IMR-90 (cell line): Measurements from ENCODE around the gene DUSP8. TPM values are rescaled to one million over a fixed set of nuclear protein-coding genes. Genes with fewer than 3 reads are reported as not detected.

Experiments used
- ATAC-seq: fragments of 200-7000 bp; cut with Tn5 transposase; 2 replicates; pipeline ENCODE4 v1.9.1; 2020; ENCODE audit warnings: low read depth, mild to moderate bottlenecking, moderate library complexity
- BruUV-seq: library from RNA; stranded (reverse); fragments of 400-500 nt; replicated peaks from 2 replicates; lab custom pipeline; 2021; lab: Mats Ljungman, UMichigan
- CTCF ChIA-PET: fragments of 300-600 bp; formaldehyde crosslinking; extraction: SDS; loops from one replicate; lab custom pipeline; 2021; ENCODE audit warnings: antibody characterized with exemption; lab: Yijun Ruan, JAX
- POLR2A ChIA-PET: fragments of 300-600 bp; sonication (Branson Sonifier 250); formaldehyde crosslinking; loops from one replicate; lab custom pipeline; 2022; ENCODE audit warnings: antibody characterized with exemption; ENCODE audit not compliant: unreplicated experiment; lab: Charles Lee
- DNase-seq: peaks from one replicate; pipeline ENCODE4 v3.0.0; 2013
- H2AFZ ChIP-seq: replicated peaks from 2 replicates; pipeline ENCODE3; 2013; ENCODE audit warnings: low read length, mild to moderate bottlenecking; ENCODE audit not compliant: poor library complexity
- H2AK5ac ChIP-seq: 2 replicates; pipeline ENCODE4 v1.6.1; 2013; ENCODE audit warnings: low read depth, low read length, inconsistent platforms
- H2AK9ac ChIP-seq: replicated peaks from 2 replicates; pipeline ENCODE3; 2013; ENCODE audit warnings: mild to moderate bottlenecking, low read depth, low read length, moderate library complexity; ENCODE audit not compliant: poor library complexity
- H2BK120ac ChIP-seq: 2 replicates; pipeline ENCODE4 v1.6.1; 2013; ENCODE audit warnings: low read depth, low read length, inconsistent platforms
- H2BK15ac ChIP-seq: 3 replicates; pipeline ENCODE4 v1.6.1; 2013; ENCODE audit warnings: low read depth, low read length, inconsistent platforms
- H2BK20ac ChIP-seq: 2 replicates; pipeline ENCODE4 v1.6.1; 2013; ENCODE audit warnings: low read depth, mild to moderate bottlenecking, inconsistent platforms, low read length, moderate library complexity
- H2BK5ac ChIP-seq: 2 replicates; pipeline ENCODE4 v1.6.1; 2013; ENCODE audit warnings: mild to moderate bottlenecking, low read depth, low read length, inconsistent platforms; ENCODE audit not compliant: poor library complexity, severe bottlenecking
- H3K14ac ChIP-seq: replicated peaks from 2 replicates; pipeline ENCODE4 v1.6.1; 2013; ENCODE audit warnings: low read depth, low read length, inconsistent platforms
- H3K18ac ChIP-seq: 2 replicates; pipeline ENCODE4 v1.6.1; 2013; ENCODE audit warnings: low read depth, low read length, control low read depth
- H3K23ac ChIP-seq: 2 replicates; pipeline ENCODE4 v1.6.1; 2013; ENCODE audit warnings: low read depth, low read length, inconsistent platforms
- H3K27ac ChIP-seq: 2 replicates; pipeline ENCODE4 v1.5.1; 2013; ENCODE audit warnings: mild to moderate bottlenecking, control low read depth, low read length; ENCODE audit not compliant: insufficient read depth
- H3K27me3 ChIP-seq: 2 replicates; pipeline ENCODE4 v1.6.1; 2013; ENCODE audit warnings: low read length; ENCODE audit not compliant: control insufficient read depth, insufficient read depth
- H3K36me3 ChIP-seq: 2 replicates; pipeline ENCODE4 v1.6.1; 2013; ENCODE audit warnings: low read length, mixed read lengths; ENCODE audit not compliant: control insufficient read depth, insufficient read depth
- H3K4ac ChIP-seq: 2 replicates; pipeline ENCODE4 v1.6.1; 2013; ENCODE audit warnings: low read depth, low read length, inconsistent platforms
- H3K4me1 ChIP-seq: 2 replicates; pipeline ENCODE4 v1.6.1; 2013; ENCODE audit warnings: low read length, mixed read lengths; ENCODE audit not compliant: control insufficient read depth, insufficient read depth
- H3K4me2 ChIP-seq: 2 replicates; pipeline ENCODE4 v1.6.1; 2013; ENCODE audit warnings: low read depth, mild to moderate bottlenecking, control low read depth, low read length, moderate library complexity
- H3K4me3 ChIP-seq: 2 replicates; pipeline ENCODE4 v1.5.1; 2013; ENCODE audit warnings: low read depth, mild to moderate bottlenecking, control low read depth, low read length, moderate library complexity; ENCODE audit not compliant: insufficient read depth
- H3K56ac ChIP-seq: 2 replicates; pipeline ENCODE4 v1.6.1; 2013; ENCODE audit warnings: low read length, inconsistent platforms; ENCODE audit not compliant: insufficient read depth; ENCODE audit errors: extremely low read depth
- H3K79me1 ChIP-seq, 2 experiments: 2 replicates each; pipeline ENCODE4 v1.6.1; 2013; ENCODE audit warnings: low read length in 2 of 2, inconsistent platforms in 1 of 2, low read depth in 1 of 2
- H3K9ac ChIP-seq: 2 replicates; pipeline ENCODE4 v1.6.1; 2013; ENCODE audit warnings: low read depth, low read length, control low read depth
- H3K9me1 ChIP-seq: 2 replicates; pipeline ENCODE4 v1.6.1; 2013; ENCODE audit warnings: low read length, inconsistent platforms; ENCODE audit not compliant: insufficient read depth
- H3K9me3 ChIP-seq: 2 replicates; pipeline ENCODE4 v1.6.1; 2013; ENCODE audit warnings: low read length; ENCODE audit not compliant: control insufficient read depth, insufficient read depth
- H4K20me1 ChIP-seq: 2 replicates; pipeline ENCODE4 v1.6.1; 2013; ENCODE audit warnings: low read length, inconsistent platforms; ENCODE audit not compliant: insufficient read depth
- H4K5ac ChIP-seq: 2 replicates; pipeline ENCODE4 v1.6.1; 2013; ENCODE audit warnings: mild to moderate bottlenecking, low read depth, low read length, control low read depth
- H4K8ac ChIP-seq, 2 experiments: 2 replicates each; pipeline ENCODE4 v1.6.1; 2013; ENCODE audit warnings: low read depth in 2 of 2, low read length in 2 of 2, control low read depth in 1 of 2, inconsistent platforms in 1 of 2
- H4K91ac ChIP-seq: 2 replicates; pipeline ENCODE4 v1.6.1; 2013; ENCODE audit warnings: low read depth, low read length, inconsistent platforms; ENCODE audit not compliant: insufficient read depth
- BHLHE40 ChIP-seq: fragments of 150-350 bp; IDR thresholded peaks from 2 replicates; pipeline ENCODE4 v1.6.1; 2016; ENCODE audit warnings: mild to moderate bottlenecking, low read depth, low read length
- CEBPB ChIP-seq: IDR thresholded peaks from 2 replicates; pipeline ENCODE4 v1.6.1; 2012; ENCODE audit warnings: low read depth, low read length, improper control_type of control experiment
- CHD1 ChIP-seq: IDR thresholded peaks from 2 replicates; pipeline ENCODE4 v1.6.1; 2012; ENCODE audit warnings: low read depth, low read length, improper control_type of control experiment
- CTCF ChIP-seq: conservative IDR thresholded peaks from 2 replicates; pipeline ENCODE4 v1.5.1; 2012; ENCODE audit warnings: mild to moderate bottlenecking, low read depth, low read length, improper control_type of control experiment
- ELK1 ChIP-seq: fragments of 150-350 bp; IDR thresholded peaks from 2 replicates; pipeline ENCODE4 v1.6.1; 2016; ENCODE audit warnings: low read depth, mild to moderate bottlenecking, low read length, moderate library complexity, borderline replicate concordance
- FOS ChIP-seq: fragments of 150-350 bp; IDR thresholded peaks from 2 replicates; pipeline ENCODE4 v1.6.1; 2016; ENCODE audit warnings: low read depth, low read length
- MAFK ChIP-seq: IDR thresholded peaks from 2 replicates; pipeline ENCODE4 v1.6.1; 2012; ENCODE audit warnings: low read depth, low read length, improper control_type of control experiment
- MAZ ChIP-seq: IDR thresholded peaks from 2 replicates; pipeline ENCODE4 v1.6.1; 2012; ENCODE audit warnings: low read depth, mild to moderate bottlenecking, low read length, improper control_type of control experiment, moderate library complexity, borderline replicate concordance
- MXI1 ChIP-seq: IDR thresholded peaks from 2 replicates; pipeline ENCODE4 v1.6.1; 2012; ENCODE audit warnings: low read depth, mild to moderate bottlenecking, low read length, moderate library complexity, borderline replicate concordance
- NFE2L2 ChIP-seq: fragments of 150-350 bp; IDR thresholded peaks from 2 replicates; pipeline ENCODE4 v1.6.1; 2016; ENCODE audit warnings: low read depth, mild to moderate bottlenecking, low read length
- POLR2A ChIP-seq: IDR thresholded peaks from 2 replicates; pipeline ENCODE4 v1.6.1; 2012; ENCODE audit warnings: mild to moderate bottlenecking, low read depth, low read length
- RAD21 ChIP-seq: IDR thresholded peaks from 2 replicates; pipeline ENCODE4 v1.6.1; 2012; ENCODE audit warnings: low read length, improper control_type of control experiment
- RCOR1 ChIP-seq: IDR thresholded peaks from 2 replicates; pipeline ENCODE4 v1.6.1; 2012; ENCODE audit warnings: mild to moderate bottlenecking, low read length, improper control_type of control experiment; ENCODE audit not compliant: insufficient replicate concordance
- RFX5 ChIP-seq: IDR thresholded peaks from 2 replicates; pipeline ENCODE4 v1.8.0; 2012; ENCODE audit warnings: low read depth, mild to moderate bottlenecking, low read length, moderate library complexity
- SMC3 ChIP-seq: fragments of 150-350 bp; IDR thresholded peaks from 2 replicates; pipeline ENCODE4 v1.6.1; 2016; ENCODE audit warnings: low read depth, mild to moderate bottlenecking, antibody characterized with exemption, low read length, moderate library complexity
- USF2 ChIP-seq: fragments of 150-350 bp; IDR thresholded peaks from 2 replicates; pipeline ENCODE4 v1.6.1; 2017; ENCODE audit warnings: mild to moderate bottlenecking, antibody characterized with exemption, low read length, low read depth
- WGBS, 2 experiments: methylation state at CpG; one replicate each; pipeline versions ENCODE4 v1.1.5 to v1.1.7; 2013; ENCODE audit warnings: missing lambda C conversion rate in 2 of 2; ENCODE audit not compliant: insufficient read length in 1 of 2; ENCODE audit errors: extremely low coverage in 2 of 2; 5-methylcytosine and 5-hydroxymethylcytosine counted together
- dilution Hi-C: fragments of 300-500 bp; cut with HindIII; formaldehyde crosslinking; loops from one replicate; pipeline ENCODE4 v1.14.3; 2018; ENCODE audit warnings: low sequenced_read_pairs; ENCODE audit not compliant: unreplicated experiment
- in situ Hi-C: fragments of 300-500 bp; cut with MboI; formaldehyde crosslinking; loops from 3 replicates; pipeline ENCODE4 v1.14.3; 2019; ENCODE audit warnings: low sequenced_read_pairs, inconsistent platforms, mixed read lengths
- intact Hi-C: fragments of 100-400 bp; cut with micrococcal nuclease; formaldehyde crosslinking; loops from 2 replicates; pipeline ENCODE4 v1.10.0; 2022
- polyA plus RNA-seq, 3 experiments: library from polyadenylated mRNA; depleted of rRNA; stranded (reverse); fragments of >200 nt; gene quantifications; 2 replicates each; pipeline ENCODE4 v1.2.3, GENCODE V29; 2012; ENCODE audit warnings: low replicate concordance in 1 of 3
- total RNA-seq: library from RNA; depleted of rRNA; stranded (reverse); fragments of >200 nt; gene quantifications from 2 replicates; pipeline ENCODE4 v1.2.3, GENCODE V29; 2012

The DUSP8 gene
- total and polyA plus RNA-seq, 2 of the 4 experiments (the other 2 are of a cell fraction) = 0.72 to 4.2 TPM

DNA sequence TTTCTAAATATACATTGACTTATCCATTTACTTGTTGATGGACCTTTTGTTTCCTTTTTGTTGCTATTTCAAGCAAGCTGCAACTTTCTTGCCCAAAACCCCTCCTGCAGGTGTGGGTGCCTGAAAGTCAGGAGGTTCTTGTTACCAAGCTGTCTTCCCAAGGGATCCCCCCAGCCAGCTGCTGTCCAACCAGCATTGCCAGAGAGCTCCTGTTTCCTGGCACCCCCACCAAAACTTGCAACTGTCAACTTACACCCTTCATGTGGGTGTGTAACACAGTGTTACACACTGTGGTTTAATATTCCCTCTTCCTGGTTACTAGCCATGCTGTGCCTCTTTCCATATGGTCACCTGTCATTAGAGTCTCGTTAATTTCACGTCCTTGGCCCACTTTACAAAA lies 14.6 kb upstream of the DUSP8 start:
- no peak overlapping the region for H4K5ac ChIP-seq
- DNase-seq = no peak
- no peaks in the 10 kb centered on the region for H3K4me1 ChIP-seq
- no peaks in the 10 kb centered on the region for H3K9me3 ChIP-seq
- CTCF ChIA-PET = no interaction called here
- no peaks in the 10 kb centered on the region for H4K20me1 ChIP-seq
- peak overlapping the region; percentile 5 for H2AFZ ChIP-seq
- no peak overlapping the region for H4K91ac ChIP-seq
- H2BK20ac ChIP-seq = no peak overlapping the region
- no peak overlapping the region for H3K4ac ChIP-seq
- POLR2A ChIA-PET = no interaction called here
- no peak overlapping the region for H3K27ac ChIP-seq
- H2BK5ac ChIP-seq = no peak overlapping the region
- no peak overlapping the region for H4K8ac ChIP-seq
- BruUV-seq = no TSS peak
- H2AK5ac ChIP-seq = no peak overlapping the region
- H3K4me2 ChIP-seq = no peak overlapping the region
- in situ Hi-C loops = no loop called here
- TF ChIP-seq CHD1 (no peak), MAZ (no peak), POLR2A (no peak), NFE2L2 (no peak), RFX5 (no peak), RCOR1 (no peak), CTCF (no peak), BHLHE40 (no peak), CEBPB (no peak), FOS (no peak), RAD21 (no peak), USF2 (no peak), MAFK (no peak), SMC3 (no peak), MXI1 (no peak), ELK1 (no peak)
- no peak overlapping the region for H3K56ac ChIP-seq
- no peaks in the 10 kb centered on the region for H3K36me3 ChIP-seq
- no peak for ATAC-seq
- H2AK9ac ChIP-seq = no peak overlapping the region
- H2BK120ac ChIP-seq = no peak overlapping the region
- H3K14ac ChIP-seq = no peak overlapping the region
- no peak overlapping the region for H3K9ac ChIP-seq
- no peak overlapping the region for H3K23ac ChIP-seq
- H3K18ac ChIP-seq = no peak overlapping the region
- no peak overlapping the region for H2BK15ac ChIP-seq
- intact Hi-C loops = no loop called here
- H3K79me1 ChIP-seq = no peaks in the 10 kb centered on the region
- dilution Hi-C loops = no loop called here
- no peaks in the 10 kb centered on the region for H3K9me1 ChIP-seq
- no CpG with 5 or more reads among the region's 2 CpGs for WGBS, 2 experiments
- peaks cover 36% of the 10 kb centered on the region for H3K27me3 ChIP-seq
- H3K4me3 ChIP-seq = no peak overlapping the region
